22Rv1 (cell line): ENCODE measurements around the gene SUSD3.

ENCODE experiments used
- ZFX ChIP-seq: fragments of 450-650 bp; IDR thresholded peaks from 2 replicates; pipeline ENCODE4 v1.6.1; 2017; ENCODE audit warnings: antibody characterized with exemption, borderline replicate concordance
- TF ChIP-seq, protein P1 (sequence below): fragments of 450-650 bp; IDR thresholded peaks from 2 replicates; pipeline ENCODE4 v1.5.1; 2017; ENCODE audit warnings: mild to moderate bottlenecking

DNA sequence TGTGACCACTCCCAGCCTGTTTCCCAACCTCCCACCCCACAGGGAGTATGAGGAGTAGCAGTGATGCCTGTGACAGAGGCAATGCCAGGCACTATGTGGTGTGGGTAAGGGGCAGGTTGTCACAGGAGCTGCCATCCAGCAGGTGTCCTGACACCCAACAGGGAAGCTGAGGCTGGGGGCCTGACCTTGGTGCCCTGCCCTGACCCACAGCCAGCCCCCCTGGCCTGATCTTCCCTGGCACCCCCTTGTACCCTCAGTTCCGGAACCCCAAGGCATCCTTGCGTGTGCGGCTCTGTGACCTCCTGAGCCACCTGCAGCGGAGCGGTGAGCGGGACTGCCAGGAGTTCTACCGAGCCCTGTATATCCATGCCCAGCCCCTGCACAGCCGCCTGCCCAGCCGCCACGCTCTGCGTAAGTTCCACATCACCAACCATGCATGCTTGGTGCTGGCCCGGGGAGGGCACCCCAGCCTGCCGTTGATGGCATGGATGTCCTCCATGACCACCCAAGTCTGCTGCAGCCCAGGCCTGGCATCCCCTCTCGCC is 51.9 kb downstream of the SUSD3 start:
- TF ChIP-seq, protein P1, sequence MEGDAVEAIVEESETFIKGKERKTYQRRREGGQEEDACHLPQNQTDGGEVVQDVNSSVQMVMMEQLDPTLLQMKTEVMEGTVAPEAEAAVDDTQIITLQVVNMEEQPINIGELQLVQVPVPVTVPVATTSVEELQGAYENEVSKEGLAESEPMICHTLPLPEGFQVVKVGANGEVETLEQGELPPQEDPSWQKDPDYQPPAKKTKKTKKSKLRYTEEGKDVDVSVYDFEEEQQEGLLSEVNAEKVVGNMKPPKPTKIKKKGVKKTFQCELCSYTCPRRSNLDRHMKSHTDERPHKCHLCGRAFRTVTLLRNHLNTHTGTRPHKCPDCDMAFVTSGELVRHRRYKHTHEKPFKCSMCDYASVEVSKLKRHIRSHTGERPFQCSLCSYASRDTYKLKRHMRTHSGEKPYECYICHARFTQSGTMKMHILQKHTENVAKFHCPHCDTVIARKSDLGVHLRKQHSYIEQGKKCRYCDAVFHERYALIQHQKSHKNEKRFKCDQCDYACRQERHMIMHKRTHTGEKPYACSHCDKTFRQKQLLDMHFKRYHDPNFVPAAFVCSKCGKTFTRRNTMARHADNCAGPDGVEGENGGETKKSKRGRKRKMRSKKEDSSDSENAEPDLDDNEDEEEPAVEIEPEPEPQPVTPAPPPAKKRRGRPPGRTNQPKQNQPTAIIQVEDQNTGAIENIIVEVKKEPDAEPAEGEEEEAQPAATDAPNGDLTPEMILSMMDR = no peak
- TF ChIP-seq ZFX = no peak
